Measurements from ENCODE around the gene PREX1. TPM values are rescaled to one million over a fixed set of nuclear protein-coding genes. Genes with fewer than 3 reads are reported as not detected.

Gene PREX1
- total and polyA plus RNA-seq, 2 donors (not counting 1 experiment from before 2014, with no cell fraction given): 1.0 to 3.1 TPM

DNA sequence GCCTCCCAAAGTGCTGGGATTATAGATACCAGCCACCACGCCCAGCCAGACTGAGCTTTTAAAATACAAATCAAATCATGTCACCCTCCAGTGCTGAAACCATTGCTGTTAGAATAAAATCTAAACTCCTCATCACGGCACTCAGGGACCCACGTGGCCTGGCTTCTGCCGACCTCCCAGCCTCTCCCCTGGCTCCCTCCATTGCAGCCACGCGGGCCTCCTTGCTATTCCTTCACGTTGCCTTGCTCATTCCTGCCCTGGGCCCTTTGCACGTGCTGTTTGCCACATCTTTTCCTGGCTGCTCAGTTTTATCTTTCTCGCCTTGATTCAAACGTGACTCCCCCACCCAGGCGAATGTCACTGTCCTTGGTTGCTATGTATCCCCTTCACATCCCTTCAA, 244.6 kb downstream of the PREX1 start:
- no peaks in the 10 kb centered on the region for H3K79me2 ChIP-seq (ENCODE audit: control insufficient read depth, insufficient read depth, low read length)
- H3K27ac ChIP-seq (ENCODE audit: insufficient read depth, low read length): no peak overlapping the region
- no peak overlapping the region for H2AFZ ChIP-seq (ENCODE audit: low read length)
- H3K4me1 ChIP-seq (ENCODE audit: control insufficient read depth, extremely low read depth, insufficient read depth, low read length): no peaks in the 10 kb centered on the region
- H3K9ac ChIP-seq (ENCODE audit: insufficient read depth, low read length): no peak overlapping the region
- no peaks in the 10 kb centered on the region for H3K36me3 ChIP-seq (ENCODE audit: control insufficient read depth, insufficient read depth, low read length)
- peaks cover 4% of the 10 kb centered on the region for H3K27me3 ChIP-seq (ENCODE audit: control insufficient read depth, insufficient read depth, low read length)
- no peak for DNase-seq (ENCODE audit: low read depth in 2 of 2)
- H3K9me3 ChIP-seq (ENCODE audit: control insufficient read depth, insufficient read depth, low read depth, low read length): no peaks in the 10 kb centered on the region
- no peak overlapping the region for H3K4me2 ChIP-seq (ENCODE audit: extremely low read depth, insufficient read depth, low read length)
- H3K4me3 ChIP-seq (replicated peaks in 1 of 4; ENCODE audit: control extremely low read depth in 1 of 4, insufficient read depth in 1 of 4, low read depth in 3 of 4, low read length in 4 of 4): no peak overlapping the region
- TF ChIP-seq, protein P1, sequence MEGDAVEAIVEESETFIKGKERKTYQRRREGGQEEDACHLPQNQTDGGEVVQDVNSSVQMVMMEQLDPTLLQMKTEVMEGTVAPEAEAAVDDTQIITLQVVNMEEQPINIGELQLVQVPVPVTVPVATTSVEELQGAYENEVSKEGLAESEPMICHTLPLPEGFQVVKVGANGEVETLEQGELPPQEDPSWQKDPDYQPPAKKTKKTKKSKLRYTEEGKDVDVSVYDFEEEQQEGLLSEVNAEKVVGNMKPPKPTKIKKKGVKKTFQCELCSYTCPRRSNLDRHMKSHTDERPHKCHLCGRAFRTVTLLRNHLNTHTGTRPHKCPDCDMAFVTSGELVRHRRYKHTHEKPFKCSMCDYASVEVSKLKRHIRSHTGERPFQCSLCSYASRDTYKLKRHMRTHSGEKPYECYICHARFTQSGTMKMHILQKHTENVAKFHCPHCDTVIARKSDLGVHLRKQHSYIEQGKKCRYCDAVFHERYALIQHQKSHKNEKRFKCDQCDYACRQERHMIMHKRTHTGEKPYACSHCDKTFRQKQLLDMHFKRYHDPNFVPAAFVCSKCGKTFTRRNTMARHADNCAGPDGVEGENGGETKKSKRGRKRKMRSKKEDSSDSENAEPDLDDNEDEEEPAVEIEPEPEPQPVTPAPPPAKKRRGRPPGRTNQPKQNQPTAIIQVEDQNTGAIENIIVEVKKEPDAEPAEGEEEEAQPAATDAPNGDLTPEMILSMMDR (conservative IDR thresholded peaks at IDR 0.05 in 1 of 2, IDR thresholded peaks at IDR 0.05 in 1 of 2; ENCODE audit: low read depth in 1 of 2, low read length in 2 of 2): no peak
- TF ChIP-seq EZH2 (IDR thresholded peaks at IDR 0.05; ENCODE audit: low read length, missing control alignments): no peak
- H4K20me1 ChIP-seq (ENCODE audit: control insufficient read depth, extremely low read depth, insufficient read depth, low read length): no peaks in the 10 kb centered on the region

DNA sequence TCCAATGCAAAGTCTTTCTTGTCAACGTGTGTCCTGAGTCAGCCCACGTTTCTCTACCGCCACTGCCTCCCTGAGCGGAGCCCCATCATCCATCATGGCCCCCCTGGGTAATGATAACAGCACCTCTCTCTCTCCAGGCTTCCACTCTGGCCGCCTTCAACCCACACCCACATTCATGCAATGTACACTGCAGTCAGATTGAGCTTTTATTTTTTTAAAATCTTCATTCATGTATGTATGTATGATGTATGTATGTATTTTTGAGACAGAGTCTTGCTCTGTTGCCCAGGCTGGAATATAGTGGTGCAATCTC, 245.2 kb downstream of the PREX1 start:
- Histone ChIP-seq H4K20me1 (ENCODE audit: control insufficient read depth, extremely low read depth, insufficient read depth, low read length) (no peaks in the 10 kb centered on the region), H3K27ac (ENCODE audit: insufficient read depth, low read length) (no peak overlapping the region), H3K9me3 (ENCODE audit: control insufficient read depth, insufficient read depth, low read depth, low read length) (no peaks in the 10 kb centered on the region), H3K79me2 (ENCODE audit: control insufficient read depth, insufficient read depth, low read length) (no peaks in the 10 kb centered on the region), H3K27me3 (ENCODE audit: control insufficient read depth, insufficient read depth, low read length) (peaks cover 4% of the 10 kb centered on the region), H3K4me3 (replicated peaks in 1 of 4; ENCODE audit: control extremely low read depth in 1 of 4, insufficient read depth in 1 of 4, low read depth in 3 of 4, low read length in 4 of 4) (no peak overlapping the region), H2AFZ (ENCODE audit: low read length) (no peak overlapping the region), H3K36me3 (ENCODE audit: control insufficient read depth, insufficient read depth, low read length) (no peaks in the 10 kb centered on the region), H3K4me2 (ENCODE audit: extremely low read depth, insufficient read depth, low read length) (no peak overlapping the region), H3K9ac (ENCODE audit: insufficient read depth, low read length) (no peak overlapping the region), H3K4me1 (ENCODE audit: control insufficient read depth, extremely low read depth, insufficient read depth, low read length) (no peaks in the 10 kb centered on the region)
- no peak for TF ChIP-seq EZH2 (IDR thresholded peaks at IDR 0.05; ENCODE audit: low read length, missing control alignments)
- TF ChIP-seq, protein P1 (conservative IDR thresholded peaks at IDR 0.05 in 1 of 2, IDR thresholded peaks at IDR 0.05 in 1 of 2; ENCODE audit: low read depth in 1 of 2, low read length in 2 of 2): no peak
- no peak for DNase-seq (ENCODE audit: low read depth in 2 of 2)

DNA sequence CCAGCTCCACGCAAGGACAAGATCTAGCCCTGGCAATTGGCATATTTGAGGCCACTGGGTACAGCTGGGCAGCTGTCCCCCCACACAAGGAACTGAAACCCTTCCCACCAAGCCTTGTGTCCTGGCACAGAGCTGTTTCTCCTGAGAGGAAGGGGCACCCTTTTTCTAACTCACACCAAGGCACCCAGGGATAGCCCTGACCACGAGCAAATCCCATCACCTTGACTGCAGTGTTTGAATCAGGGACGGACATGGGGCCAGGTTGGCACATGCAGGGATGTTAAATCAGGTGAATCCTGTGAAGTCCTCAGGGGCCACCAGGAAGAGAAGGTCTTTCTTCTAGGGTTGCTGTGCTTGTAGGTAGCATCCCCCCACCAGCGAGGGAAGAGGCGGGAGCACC, 246.6 kb downstream of the PREX1 start:
- Histone ChIP-seq H3K4me2 (ENCODE audit: extremely low read depth, insufficient read depth, low read length) (no peak overlapping the region), H2AFZ (ENCODE audit: low read length) (no peak overlapping the region), H3K4me3 (replicated peaks in 1 of 4; ENCODE audit: control extremely low read depth in 1 of 4, insufficient read depth in 1 of 4, low read depth in 3 of 4, low read length in 4 of 4) (no peak overlapping the region), H3K36me3 (ENCODE audit: control insufficient read depth, insufficient read depth, low read length) (no peaks in the 10 kb centered on the region), H3K79me2 (ENCODE audit: control insufficient read depth, insufficient read depth, low read length) (no peaks in the 10 kb centered on the region), H3K9ac (ENCODE audit: insufficient read depth, low read length) (no peak overlapping the region), H4K20me1 (ENCODE audit: control insufficient read depth, extremely low read depth, insufficient read depth, low read length) (no peaks in the 10 kb centered on the region), H3K27me3 (ENCODE audit: control insufficient read depth, insufficient read depth, low read length) (peaks cover 4% of the 10 kb centered on the region), H3K9me3 (ENCODE audit: control insufficient read depth, insufficient read depth, low read depth, low read length) (no peaks in the 10 kb centered on the region), H3K4me1 (ENCODE audit: control insufficient read depth, extremely low read depth, insufficient read depth, low read length) (no peaks in the 10 kb centered on the region), H3K27ac (ENCODE audit: insufficient read depth, low read length) (no peak overlapping the region)
- DNase-seq (ENCODE audit: low read depth in 2 of 2): no peak
- TF ChIP-seq, protein P1 (conservative IDR thresholded peaks at IDR 0.05 in 1 of 2, IDR thresholded peaks at IDR 0.05 in 1 of 2; ENCODE audit: low read depth in 1 of 2, low read length in 2 of 2): no peak
- no peak for TF ChIP-seq EZH2 (IDR thresholded peaks at IDR 0.05; ENCODE audit: low read length, missing control alignments)

Measured in fibroblast of lung (primary cell).